Body of pancreas (tissue), 4 donors: Measurements from ENCODE around the gene ISX.

ENCODE experiments used
- CTCF ChIP-seq, 7 experiments: fragments of 450-650 bp in 4 of 7; fragments of 200-600 bp in 3 of 7; sonication (generic) in 3 of 7; IDR thresholded peaks; one replicate each; pipeline ENCODE4 v1.5.1; 2016 to 2019; ENCODE audit warnings: antibody characterized with exemption in 7 of 7
- POLR2A ChIP-seq, 3 donors: fragments of 450-650 bp; IDR thresholded peaks; one replicate each; pipeline ENCODE4 v1.6.1; 2016; ENCODE audit warnings: antibody characterized with exemption in 3 of 3, mild to moderate bottlenecking in 2 of 3

- no peak for TF ChIP-seq POLR2A (IDR thresholded peaks at IDR 0.05)
- TF ChIP-seq CTCF (IDR thresholded peaks at IDR 0.05): no peak
Measured at GRCh38 chr22:35053060-35053835, 12.7 kb upstream of the ISX start.
